Measurements from ENCODE around the gene EPB41L1. TPM values are rescaled to one million over a fixed set of nuclear protein-coding genes. Genes with fewer than 3 reads are reported as not detected.

The EPB41L1 gene
- 34.6 and 44.4 TPM in 2 replicates for polyA plus RNA-seq (2014; cell fraction: cytosol; rRNA removed)
- polyA plus RNA-seq (2014; cell fraction: nucleus; rRNA removed): 12.8 and 21.7 TPM in 2 replicates

DNA sequence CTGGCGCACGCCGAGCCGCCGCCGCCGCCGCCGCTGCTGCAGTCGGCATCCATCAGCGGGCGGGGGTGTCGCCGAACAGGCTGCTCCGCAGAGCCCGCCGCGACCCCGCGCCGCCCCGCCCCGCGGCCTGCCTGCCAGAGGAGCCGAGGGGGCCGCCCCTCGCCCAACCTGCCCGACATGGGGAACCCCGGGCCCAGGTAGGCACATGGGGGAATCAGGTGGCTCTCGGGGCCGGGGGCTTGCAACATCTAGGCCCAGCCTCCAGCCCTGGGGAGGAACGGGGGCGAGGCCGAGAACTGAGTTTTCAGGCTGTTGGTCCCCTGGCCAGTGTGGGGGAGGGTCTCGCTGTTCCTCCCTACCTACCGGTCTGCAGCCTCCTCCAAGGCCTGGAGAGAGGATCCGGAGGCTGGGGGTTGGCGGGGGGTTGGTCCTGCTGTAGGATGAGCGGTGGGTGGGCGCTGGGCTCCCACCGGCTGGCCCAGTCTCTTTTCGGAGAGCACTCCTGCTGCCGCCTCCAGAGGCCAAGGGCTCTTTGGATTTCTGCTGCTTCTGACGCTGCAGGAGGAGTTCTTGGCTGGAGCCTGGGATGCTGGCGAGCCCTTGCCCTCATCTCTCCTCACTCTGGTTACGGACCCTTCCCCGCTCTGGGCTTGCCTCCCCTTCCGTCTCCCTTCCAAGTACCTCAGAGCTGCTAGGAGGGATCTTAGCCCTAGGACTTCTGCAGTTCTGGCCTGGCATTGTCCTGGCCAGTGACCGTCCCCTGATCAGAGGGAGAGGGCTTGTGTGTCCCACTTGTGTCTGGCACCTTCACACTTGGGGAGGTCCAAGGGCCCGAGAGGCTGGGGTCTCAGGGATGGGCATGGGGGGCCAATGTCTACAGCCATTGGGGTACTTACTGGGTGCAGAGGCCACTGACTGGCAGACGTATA, at the start of gene EPB41L1:
Gene EPB41L1 (plus strand): TSS at position 41 of the 929 bp plus-strand sequence. CDS start 19,038 bp downstream, outside the sequence.
- no peak for DNase-seq (ENCODE audit: low spot score)

DNA sequence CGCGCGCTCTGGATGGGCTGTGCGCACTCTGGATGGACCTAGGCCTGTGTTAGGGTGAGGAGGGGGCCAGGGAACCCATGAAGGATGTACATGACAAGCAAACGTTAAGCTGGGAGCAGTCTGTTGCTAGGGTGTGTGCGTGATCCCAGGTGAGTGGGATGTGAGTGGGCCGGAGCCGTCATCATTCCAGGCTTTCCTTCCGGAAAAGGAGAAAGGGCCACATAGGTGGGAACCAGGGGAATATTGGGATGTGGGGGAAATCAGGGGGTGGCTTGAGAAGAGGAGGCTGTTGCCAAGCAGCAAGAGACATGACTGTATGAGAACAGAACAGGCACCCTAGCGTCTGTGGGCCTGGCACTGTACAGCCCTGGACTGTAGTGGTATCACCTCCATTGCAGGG, 49.7 kb upstream of the EPB41L1 start:
- no peak for DNase-seq (ENCODE audit: low spot score)

DNA sequence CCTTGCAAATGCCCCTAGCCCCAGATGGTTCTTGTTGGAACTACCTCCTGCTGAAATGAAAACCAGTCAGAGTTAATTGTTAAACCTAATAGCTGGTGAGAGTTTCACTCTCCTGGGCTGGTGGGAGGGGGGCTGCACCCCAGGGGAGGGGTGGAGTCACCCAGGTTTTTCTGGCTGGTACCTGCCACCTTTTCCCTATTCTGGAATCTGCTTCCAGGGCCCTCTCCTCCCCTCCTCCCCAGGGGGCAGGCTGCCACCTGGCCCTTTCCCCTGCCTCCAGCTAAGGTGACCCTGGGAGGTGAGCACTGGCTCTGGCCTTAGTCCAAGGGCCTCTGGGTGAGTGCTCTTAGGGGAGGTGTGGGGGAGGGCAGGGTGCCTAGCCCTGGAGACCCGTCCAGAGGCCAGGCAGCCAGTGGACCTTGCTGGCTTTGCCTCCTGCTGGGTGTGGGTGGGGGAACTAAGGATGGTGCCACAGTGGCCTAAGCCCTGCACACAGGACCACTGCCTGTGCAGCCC, 48.8 kb upstream of the EPB41L1 start:
- DNase-seq (ENCODE audit: low spot score): no peak

DNA sequence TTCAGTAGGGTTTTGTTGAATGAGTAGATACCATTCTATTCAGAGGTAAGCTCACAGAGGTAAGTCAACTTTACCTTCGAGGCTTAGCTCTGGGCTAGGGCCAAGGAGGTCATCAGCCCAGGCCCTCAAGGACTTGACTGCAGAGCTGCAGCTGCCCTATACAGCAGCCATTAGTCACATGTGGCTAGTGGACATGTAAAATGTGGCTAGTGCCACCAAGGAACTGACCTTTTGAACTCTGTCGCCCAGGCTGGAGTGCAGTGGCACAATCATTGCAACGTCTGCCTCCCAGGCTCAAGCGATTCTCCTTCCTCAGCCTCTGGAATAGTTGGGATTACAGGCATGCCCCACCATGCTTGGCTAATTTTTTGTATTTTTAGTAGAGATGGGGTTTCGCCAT, 47.9 kb upstream of the EPB41L1 start:
- no peak for DNase-seq (ENCODE audit: low spot score)

DNA sequence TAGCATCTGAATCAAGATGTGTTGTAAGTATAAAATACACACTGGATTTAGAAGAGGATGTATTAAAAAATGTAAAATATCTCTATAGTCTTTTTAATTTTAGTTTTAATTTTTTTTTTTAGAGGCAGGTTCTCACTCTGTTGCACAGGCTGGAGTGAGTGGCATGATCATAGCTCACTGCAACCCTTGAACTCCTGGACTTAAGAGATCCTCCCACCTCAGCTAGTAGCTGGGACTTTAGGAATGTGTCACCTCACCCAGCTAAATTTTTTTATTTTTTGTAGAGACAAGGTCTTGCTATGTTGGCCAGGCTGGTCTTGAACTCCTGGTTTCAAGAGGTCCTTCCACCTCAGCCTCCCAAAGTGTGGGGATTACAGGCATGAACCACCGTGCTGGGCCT, 46.7 kb upstream of the EPB41L1 start:
- DNase-seq (ENCODE audit: low spot score): no peak

DNA sequence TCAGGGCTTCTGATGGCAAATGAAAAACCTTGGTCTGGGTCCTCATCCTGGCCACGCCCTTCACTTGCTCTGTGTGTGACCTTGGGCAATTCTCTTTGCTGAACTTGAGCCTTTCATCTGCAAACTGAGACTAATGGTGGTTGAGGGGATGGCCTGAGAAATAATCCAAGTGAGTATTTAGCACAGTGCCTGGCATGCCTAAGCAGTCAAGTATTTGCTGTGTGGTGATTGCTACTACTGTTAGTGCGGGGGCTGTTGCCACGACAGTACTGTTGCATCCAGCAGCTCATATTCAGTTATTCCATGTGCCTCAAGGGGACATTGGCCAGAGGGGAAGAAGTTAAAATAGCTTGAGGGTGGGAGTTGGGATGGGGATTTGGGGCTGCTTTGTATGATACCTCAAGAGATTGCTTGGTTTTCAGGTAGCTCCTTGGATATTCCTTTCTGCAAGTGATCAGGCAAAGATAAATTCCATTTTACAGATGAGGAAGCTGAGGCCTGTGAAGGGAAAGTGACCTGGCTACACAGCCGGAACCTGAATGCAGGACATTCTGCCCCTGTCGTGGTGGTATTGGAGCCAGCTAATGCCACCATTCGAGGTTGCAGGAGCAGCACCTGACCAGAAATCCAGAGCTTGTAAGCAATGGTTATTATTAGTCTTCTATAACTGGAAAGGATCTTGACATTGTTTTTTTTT, 45.1 kb upstream of the EPB41L1 start:
- DNase-seq (ENCODE audit: low spot score): no peak

DNA sequence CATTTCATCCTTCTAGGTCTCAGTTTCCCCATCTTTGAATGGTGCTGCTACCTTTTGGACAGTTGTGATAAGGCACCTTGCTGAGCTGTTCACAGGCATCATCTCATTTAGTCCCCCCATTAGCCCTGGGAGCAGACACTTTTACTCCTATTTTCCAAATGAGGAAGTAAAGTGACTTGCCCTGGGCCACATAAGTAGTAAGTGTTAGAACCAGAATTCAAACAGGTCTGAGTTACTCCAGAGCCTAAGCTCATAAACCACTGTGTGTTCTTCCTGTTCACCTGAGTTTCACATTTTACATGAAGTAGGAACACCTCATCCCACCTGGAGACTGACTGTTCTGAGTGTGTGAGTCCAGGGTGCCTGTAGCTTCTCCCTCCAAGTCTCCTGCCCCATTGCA, 43.5 kb upstream of the EPB41L1 start:
- no peak for DNase-seq (ENCODE audit: low spot score)

DNA sequence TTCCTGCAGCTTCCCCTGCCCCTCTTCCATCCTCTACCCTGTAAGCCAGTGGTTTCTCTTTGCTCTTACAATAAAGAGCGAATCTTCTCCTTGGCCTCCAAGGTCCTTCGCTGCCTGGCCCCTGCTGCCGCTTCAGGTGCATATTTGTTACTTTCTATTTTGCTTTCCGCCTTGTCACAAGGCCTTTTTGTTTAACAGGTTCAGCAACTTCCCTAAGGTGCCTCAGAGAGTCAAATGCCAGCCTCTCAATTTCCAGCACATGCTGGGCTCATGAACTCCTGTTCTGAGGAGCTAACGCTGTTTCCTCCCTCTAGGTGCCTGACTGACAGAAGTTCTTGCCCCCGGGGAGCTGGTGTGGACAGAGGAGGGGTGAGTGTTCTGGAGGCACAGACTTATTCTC, 42.4 kb upstream of the EPB41L1 start:
- DNase-seq (ENCODE audit: low spot score): no peak

DNA sequence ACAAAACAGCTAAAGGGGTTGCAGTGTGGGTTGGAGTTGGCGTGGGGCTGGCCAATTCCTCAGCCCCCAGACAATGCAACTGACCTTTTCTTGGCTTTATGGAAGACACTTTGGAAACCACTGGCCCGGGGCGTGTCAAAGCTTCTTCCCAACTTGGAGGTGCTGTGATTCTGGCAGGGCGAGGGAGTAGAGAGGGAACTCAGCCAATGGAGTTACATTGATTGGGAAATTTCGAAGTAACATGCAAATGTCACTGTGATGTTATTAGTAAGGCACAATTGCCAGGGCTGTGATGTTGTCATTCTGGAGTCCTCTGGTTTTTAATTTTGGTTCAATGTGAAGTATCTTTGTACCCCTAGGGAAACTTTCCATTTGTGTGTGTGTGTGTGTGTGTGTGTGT, 41.5 kb upstream of the EPB41L1 start:
- no peak for DNase-seq (ENCODE audit: low spot score)

DNA sequence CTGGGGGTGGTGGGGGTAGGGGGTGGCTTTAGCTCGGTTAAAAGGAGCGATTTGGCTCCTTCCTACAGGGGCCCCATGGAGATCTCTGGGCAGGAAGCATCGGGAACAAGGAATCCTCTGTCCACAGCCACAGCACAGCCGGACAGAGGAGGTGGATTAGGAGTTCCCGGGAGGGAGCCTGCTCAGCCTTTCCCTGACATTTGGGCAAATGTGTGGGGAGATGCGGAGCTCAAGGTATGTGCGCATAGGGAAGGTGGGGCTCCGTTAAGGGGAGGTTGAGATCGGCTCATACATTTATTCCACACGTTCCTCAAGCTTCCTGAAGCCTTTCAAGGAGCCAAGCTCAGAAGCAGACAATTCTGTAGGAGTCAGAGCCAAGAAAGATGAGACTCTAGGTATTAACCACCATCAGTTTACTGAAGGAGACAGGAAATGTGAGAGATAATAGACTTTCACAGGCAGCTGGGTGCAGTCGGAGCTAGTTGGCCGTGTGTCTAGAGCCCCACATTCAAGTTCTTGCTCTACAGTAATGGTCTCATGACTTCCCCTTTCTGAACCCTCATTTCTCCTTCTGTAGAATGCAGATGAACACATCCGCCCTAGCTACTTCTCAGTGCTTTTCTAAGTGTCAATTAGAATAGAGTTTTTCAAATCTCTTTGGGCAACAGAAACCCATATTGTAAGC, 40.8 kb upstream of the EPB41L1 start:
- DNase-seq (ENCODE audit: low spot score): no peak

DNA sequence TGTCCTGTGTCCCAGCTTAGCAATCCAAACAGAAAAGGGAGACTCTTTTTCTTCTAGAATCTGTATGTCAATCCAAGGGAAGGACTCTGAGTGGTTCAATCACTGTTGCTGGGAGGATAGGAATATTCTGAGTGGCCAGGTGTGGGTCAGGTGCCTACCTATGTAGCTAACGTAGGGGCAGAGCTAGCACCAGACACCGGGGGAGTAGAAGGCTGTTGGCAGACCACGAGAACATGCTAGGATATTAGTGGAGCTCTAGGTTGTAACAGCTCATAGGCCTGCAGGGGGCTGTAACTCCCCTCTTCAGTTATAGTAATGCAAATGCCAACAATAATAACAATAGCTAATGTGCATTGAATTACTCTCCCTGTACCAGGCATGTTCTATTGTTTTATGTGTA, 39.8 kb upstream of the EPB41L1 start:
- DNase-seq (ENCODE audit: low spot score): no peak

DNA sequence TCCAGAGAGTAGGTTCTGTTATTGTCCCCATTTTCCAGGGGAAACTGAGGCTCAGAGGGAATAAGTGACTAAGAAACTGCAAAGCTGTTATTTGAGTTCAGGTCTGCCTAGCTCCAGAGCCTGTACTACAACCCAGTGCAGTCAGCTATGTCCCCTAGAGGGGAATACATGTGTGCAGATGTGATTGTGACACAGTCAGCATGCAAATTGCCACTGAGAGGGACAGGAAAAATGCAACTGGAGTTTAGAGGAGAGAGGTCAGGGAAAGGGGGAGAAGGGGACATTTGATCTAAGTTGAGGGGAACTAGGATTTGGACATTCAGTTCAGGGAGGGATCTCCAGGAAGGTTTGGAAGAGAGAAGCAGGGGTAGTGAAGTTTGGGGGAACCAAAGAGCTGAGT, 38.6 kb upstream of the EPB41L1 start:
- DNase-seq (ENCODE audit: low spot score): no peak

DNA sequence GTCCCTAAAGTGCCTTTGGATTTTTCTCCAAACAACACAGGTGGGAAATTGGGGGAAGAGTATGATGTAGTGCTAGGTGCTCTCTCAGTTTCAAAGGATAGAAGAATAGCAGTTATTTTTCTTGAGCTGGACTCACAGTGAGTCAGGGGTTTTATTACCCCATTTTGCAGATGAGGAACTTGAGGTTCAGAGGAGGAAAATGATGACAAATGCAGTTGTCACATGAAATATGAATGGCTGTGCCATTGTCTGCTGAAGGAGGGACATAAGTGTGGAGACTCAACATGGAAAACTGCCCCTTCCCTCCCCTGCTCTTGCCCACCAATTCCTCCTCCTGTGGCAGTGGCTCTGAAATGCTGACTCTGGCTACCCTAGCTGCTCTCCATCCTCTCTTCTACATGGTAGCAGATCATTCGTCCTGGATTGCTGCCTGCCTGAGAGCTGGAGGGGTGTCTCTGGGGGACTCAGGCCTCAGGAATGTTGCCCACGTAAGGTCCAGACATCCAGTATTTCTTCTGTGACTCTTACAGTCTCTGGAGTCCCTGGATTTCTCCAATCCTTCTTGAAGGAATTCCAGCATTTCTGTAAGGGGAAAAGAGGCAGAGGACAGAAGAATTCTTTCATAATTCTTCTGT, 37.6 kb upstream of the EPB41L1 start:
- no peak for DNase-seq (ENCODE audit: low spot score)

DNA sequence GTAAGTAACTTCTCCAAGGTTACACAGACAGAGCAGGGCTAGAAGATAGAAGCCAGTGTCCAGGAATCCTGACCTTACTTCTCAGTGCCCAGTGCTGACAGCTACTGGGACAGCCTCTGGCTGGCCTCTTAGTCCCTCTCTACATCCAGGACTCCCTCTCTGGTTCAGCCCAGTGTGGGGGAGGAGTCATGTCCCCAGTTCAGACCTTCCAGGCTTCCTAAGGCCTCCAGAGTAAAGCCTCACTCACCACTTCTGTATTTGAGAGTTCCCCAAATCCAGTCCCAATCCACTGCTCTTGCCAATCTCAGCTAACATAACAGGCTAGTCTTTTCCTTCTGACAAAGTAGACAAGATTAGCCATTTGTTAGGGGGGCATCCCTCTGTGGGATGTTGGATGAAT, 36.9 kb upstream of the EPB41L1 start:
- no peak for DNase-seq (ENCODE audit: low spot score)

DNA sequence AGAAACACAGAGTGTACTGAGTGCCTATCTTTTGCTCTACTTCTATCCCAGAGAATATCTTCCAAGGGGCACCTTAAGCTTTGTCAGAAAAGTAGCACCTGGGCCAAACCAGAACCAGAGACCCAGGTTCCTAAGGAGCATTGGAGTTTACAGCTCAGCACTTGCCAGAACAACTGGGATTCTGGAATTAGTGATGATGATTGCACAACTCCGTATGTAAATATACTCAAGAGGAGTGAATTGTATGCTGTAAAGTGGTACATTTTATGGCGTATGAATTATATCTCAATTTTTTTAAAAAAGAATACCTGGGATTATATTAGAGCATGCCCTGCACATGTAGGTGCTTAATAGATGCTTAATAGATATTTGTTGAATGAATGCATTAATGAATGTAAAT, 36.2 kb upstream of the EPB41L1 start:
- no peak for DNase-seq (ENCODE audit: low spot score)

DNA sequence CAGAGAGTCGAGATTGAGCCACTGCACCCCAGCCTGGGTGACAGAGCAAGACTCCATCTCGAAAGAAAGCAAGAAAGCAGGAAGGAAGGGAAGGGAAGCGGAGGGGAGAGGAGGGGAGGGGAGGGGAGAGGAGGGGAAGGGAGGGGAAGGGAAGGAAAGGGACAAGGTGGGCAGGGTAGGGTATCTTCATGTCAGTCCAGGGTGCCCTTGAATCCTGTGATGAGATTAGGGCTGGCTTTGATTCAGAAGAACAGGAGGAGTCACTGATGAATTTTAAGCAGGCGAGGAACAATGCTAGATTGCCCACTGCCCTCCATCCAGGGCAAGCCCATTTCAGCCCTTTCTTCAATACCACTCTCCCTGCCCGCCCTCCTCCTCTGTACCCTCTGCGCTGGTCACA, 35.0 kb upstream of the EPB41L1 start:
- DNase-seq (ENCODE audit: low spot score): no peak

DNA sequence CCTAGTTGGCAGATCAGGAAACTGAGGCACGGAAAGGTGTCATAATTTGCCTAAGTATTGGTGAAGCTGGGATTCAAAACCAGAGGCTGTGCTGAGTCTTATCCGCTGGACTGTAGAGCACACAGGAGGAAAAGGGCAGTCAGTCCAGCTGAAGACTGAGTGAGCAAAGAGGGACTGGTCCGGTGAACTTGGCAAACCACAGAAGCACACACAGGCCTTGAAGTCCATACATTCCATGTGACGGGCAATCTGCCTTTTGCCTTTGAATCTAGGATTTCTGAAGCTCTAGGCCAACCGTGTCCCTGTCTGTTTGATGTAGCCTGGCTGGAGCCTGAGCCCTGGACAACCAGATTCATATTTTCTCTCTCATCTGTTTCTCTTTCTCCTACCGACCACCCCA, 34.3 kb upstream of the EPB41L1 start:
- no peak for DNase-seq (ENCODE audit: low spot score)

DNA sequence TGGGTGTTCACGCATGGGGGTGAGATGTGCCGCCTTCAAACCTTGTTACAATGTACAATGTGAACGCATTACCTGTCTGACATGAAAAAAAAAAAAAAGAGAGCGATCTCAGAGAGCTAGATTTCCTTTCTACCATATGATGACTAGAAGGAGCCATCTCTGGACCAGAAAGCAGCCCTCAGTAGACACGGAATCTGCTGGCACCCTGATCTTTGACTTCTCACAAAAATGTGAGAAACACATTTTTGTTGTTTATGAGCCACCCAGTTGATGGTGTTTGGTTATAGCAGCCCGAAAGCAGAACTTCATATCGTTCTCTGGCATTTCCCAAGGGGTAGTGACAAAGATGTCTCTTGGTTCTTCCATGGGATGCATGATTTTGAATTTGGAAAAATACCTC, 33.5 kb upstream of the EPB41L1 start:
- no peak for DNase-seq (ENCODE audit: low spot score)

DNA sequence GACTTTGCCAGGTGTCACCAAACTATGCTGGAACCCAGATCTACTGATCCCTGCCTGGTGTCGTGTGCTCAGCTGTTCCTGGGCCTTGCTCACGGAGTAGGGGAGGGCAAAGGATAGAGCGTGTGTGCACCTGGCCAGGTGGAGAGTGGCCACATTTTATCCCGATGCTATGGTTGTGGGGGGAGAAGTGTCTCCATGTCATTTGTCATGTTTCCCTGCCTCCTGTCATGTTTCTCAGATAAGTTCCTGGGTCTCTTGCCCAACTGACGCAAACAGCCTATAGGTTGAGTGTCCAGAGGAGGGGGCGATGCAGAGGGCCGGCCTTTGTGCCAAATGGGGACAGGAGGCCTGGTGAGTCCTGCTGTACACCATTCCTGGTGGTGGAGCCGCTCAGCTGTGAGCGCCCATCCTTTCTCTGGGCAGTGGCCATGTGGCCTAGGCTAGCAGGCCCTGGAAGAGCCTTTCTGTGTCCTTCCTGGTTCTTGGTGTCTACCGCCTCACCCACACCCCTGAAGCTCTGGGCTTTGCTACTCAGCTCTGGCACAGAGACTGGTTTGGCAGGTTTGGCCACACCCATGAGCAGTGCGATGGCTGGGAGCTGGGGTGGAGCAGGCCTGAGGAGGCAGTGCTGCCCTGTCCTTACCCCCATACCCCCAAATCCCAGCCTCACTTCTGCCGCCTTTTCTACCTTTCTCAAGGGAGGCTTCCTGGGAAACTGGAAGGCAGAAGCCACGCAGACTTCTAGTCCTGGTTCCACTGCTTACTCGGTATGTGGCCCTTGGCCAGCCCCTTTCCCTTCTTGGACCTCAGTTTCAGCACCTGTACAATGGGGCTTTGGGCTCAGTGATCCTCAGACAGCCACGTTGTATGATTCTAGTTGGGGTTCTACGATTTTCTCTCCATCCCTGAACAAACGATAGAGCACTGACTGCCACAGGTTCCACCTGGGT, 32.3 kb upstream of the EPB41L1 start:
- no peak for DNase-seq (ENCODE audit: low spot score)

DNA sequence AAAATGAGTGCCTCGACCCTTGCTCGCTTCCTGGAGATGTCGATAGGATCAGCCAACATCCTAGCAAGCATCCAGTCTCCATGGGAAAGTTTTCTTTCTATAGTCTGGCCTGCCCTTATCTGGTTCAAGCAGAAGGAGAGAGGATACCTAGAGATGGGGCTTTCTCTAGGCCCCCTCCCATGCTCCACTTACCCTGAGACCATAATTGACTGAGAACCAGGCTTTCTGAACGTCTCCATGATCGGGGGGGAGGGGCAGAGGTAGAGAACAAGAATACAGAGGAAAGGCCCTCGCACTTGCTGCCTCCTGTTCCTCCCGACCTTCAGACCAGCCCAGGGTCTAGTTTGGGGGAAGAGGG, 31.6 kb upstream of the EPB41L1 start:
- DNase-seq (ENCODE audit: low spot score): no peak

Data from SK-N-DZ (cell line).